Measurements from ENCODE around the gene CLECL1. TPM values are rescaled to one million over a fixed set of nuclear protein-coding genes. Genes with fewer than 3 reads are reported as not detected.

The CLECL1 gene
- total RNA-seq, 2 experiments from 2014 or later, result 73.3 to 114 TPM

- Histone ChIP-seq H3K36me3 (ENCODE audit: insufficient read depth, low read length) (peaks cover 39% of the 10 kb centered on the region), H4K20me1 (ENCODE audit: insufficient read depth, low read length) (no peaks in the 10 kb centered on the region), H3K79me2 (ENCODE audit: insufficient read depth, low read depth, low read length) (peaks cover 93% of the 10 kb centered on the region), H3K9me3 (ENCODE audit: low read length) (0 out of 2 replicates have a peak, but pooled peaks cover 4% of the 10 kb centered on the region), H3K4me3 (ENCODE audit: low read depth, low read length, poor library complexity, severe bottlenecking) (peak overlapping the region; percentile 78), H3K4me2 (ENCODE audit: low read length) (peak overlapping the region; percentile 80), H3K4me1 (ENCODE audit: insufficient read depth, low read length, poor library complexity, severe bottlenecking) (peaks cover 100% of the 10 kb centered on the region), H3K27ac (ENCODE audit: low read depth, low read length, poor library complexity, severe bottlenecking) (peak overlapping the region; percentile 99), H3K9me2 (ENCODE audit: insufficient read depth, low read length) (no peaks in the 10 kb centered on the region), H2AFZ (ENCODE audit: low read length) (no peak overlapping the region)
- POLR2A ChIA-PET, result interaction anchor here (1.1 to 8.5 kb wide), 16 partner anchors 8 to 668 kb away, joined by 3 to 136 read pairs (median 8); partner anchors contain the start of genes CD69, CLEC2D and CLECL1
- no peak for DNase-seq (ENCODE audit: low spot score)
- CTCF ChIA-PET (ENCODE audit: unreplicated experiment), result interaction anchor here (1.3 kb wide), 1 partner anchor 17 kb away, joined by 4 read pairs; no protein-coding TSS in a partner anchor
- intact Hi-C loops (cut with micrococcal nuclease; ENCODE audit: unreplicated experiment), result loop anchor here (1.0 kb wide), 1 partner anchor 8 kb away; the partner anchor contains the start of gene CLECL1
- BruUV-seq (replicated peaks), result no TSS peak
- no peak for TF ChIP-seq EZH2phosphoT487 (IDR thresholded peaks at IDR 0.05; ENCODE audit: borderline replicate concordance, low read depth, low read length)
- TF ChIP-seq CTCF (conservative IDR thresholded peaks at IDR 0.05; ENCODE audit: low read length), result no peak
Measured at GRCh38 chr12:9725213-9725870, 7.6 kb downstream of the CLECL1 start.

- intact Hi-C loops (cut with micrococcal nuclease; ENCODE audit: unreplicated experiment), result no loop called here
- H3K27ac ChIP-seq (ENCODE audit: low read depth, low read length, poor library complexity, severe bottlenecking), result peak overlapping the region; percentile 99
- POLR2A ChIA-PET, result interaction anchor here (0.7 to 8.5 kb wide), 11 partner anchors 9 to 668 kb away, joined by 3 to 136 read pairs (median 22); partner anchors contain the start of genes CLEC2D and CLECL1
- no peaks in the 10 kb centered on the region for H4K20me1 ChIP-seq (ENCODE audit: insufficient read depth, low read length)
- DNase-seq (ENCODE audit: low spot score), result no peak
- 0 out of 2 replicates have a peak, but pooled peaks cover 4% of the 10 kb centered on the region for H3K9me3 ChIP-seq (ENCODE audit: low read length)
- peaks cover 91% of the 10 kb centered on the region for H3K79me2 ChIP-seq (ENCODE audit: insufficient read depth, low read depth, low read length)
- H3K4me1 ChIP-seq (ENCODE audit: insufficient read depth, low read length, poor library complexity, severe bottlenecking), result peaks cover 100% of the 10 kb centered on the region
- no TSS peak for BruUV-seq (replicated peaks)
- peak overlapping the region; percentile 78 for H3K4me3 ChIP-seq (ENCODE audit: low read depth, low read length, poor library complexity, severe bottlenecking)
- H3K36me3 ChIP-seq (ENCODE audit: insufficient read depth, low read length), result peaks cover 48% of the 10 kb centered on the region
- H3K4me2 ChIP-seq (ENCODE audit: low read length), result peak overlapping the region; percentile 80
- H3K9me2 ChIP-seq (ENCODE audit: insufficient read depth, low read length), result no peaks in the 10 kb centered on the region
- CTCF ChIA-PET (ENCODE audit: unreplicated experiment), result no interaction called here
- no peak for TF ChIP-seq CTCF (conservative IDR thresholded peaks at IDR 0.05; ENCODE audit: low read length)
- no peak for TF ChIP-seq EZH2phosphoT487 (IDR thresholded peaks at IDR 0.05; ENCODE audit: borderline replicate concordance, low read depth, low read length)
- H2AFZ ChIP-seq (ENCODE audit: low read length), result no peak overlapping the region
Measured at GRCh38 chr12:9724023-9724422, 8.9 kb downstream of the CLECL1 start.
